Measurements from ENCODE around the gene WDR74.
A peak's percentile ranks its signal among the peaks of the same experiment; 100 is the strongest.

GRCh38 chr11:62853279-62853965 is 14.0 kb upstream of the WDR74 start:
- TF ChIP-seq ZNF878 (CRISPR knock-in tag; IDR thresholded peaks at IDR 0.05) (no peak), ZNF597 (CRISPR knock-in tag; IDR thresholded peaks at IDR 0.05) (no peak), RBFOX2 (IDR thresholded peaks at IDR 0.05; ENCODE audit: low read depth, low read length) (peak; percentile 28; the same call in 1 of the 2 replicates), MAFG (CRISPR knock-in tag; IDR thresholded peaks at IDR 0.05) (no peak), ZBTB7B (CRISPR knock-in tag; IDR thresholded peaks at IDR 0.05) (no peak), TRAFD1 (CRISPR knock-in tag; IDR thresholded peaks at IDR 0.05; ENCODE audit: borderline replicate concordance) (no peak), SOX6 (IDR thresholded peaks at IDR 0.05) (no peak), SOX6 (CRISPR knock-in tag; IDR thresholded peaks at IDR 0.05) (no peak), EHMT2 (IDR thresholded peaks at IDR 0.05; ENCODE audit: borderline replicate concordance, low read depth, low read length) (no peak), TCF12 (IDR thresholded peaks at IDR 0.05) (no peak), TCF12 (CRISPR knock-in tag; IDR thresholded peaks at IDR 0.05) (no peak), CTCF (CRISPR knock-in tag; IDR thresholded peaks at IDR 0.05) (no peak), RFX5 (IDR thresholded peaks at IDR 0.05; ENCODE audit: low read depth, low read length) (no peak), POLR2A (IDR thresholded peaks at IDR 0.05; ENCODE audit: insufficient read depth in 1 of 2, low read depth in 2 of 2, low read length in 2 of 2) (no peak; a peak in 1 of 4 replicates), RNF2 (conservative IDR thresholded peaks at IDR 0.05; ENCODE audit: low read depth) (no peak)

Measured in HepG2 (cell line).